DND-41 (cell line): ENCODE data around the gene RIPOR3.

Experiments used
- ATAC-seq: fragments of 200-7000 bp; cut with Tn5 transposase; 3 replicates; pipeline ENCODE4 v1.9.1; 2021; ENCODE audit warnings: low read depth; ENCODE audit not compliant: insufficient read depth
- DNase-seq: peaks from one replicate; pipeline ENCODE4 v3.0.0-alpha.2; 2020
- H2AFZ ChIP-seq: 2 replicates; pipeline ENCODE4 v1.6.0; 2012; ENCODE audit warnings: low read depth, low read length
- H3K27ac ChIP-seq: 2 replicates; pipeline ENCODE4 v1.5.1; 2012; ENCODE audit warnings: low read length, inconsistent platforms
- H3K27me3 ChIP-seq: fragments of 200-600 bp; sonication (generic); 2 replicates; pipeline ENCODE4 v1.6.0; 2012; ENCODE audit warnings: low read length, mild to moderate bottlenecking, inconsistent platforms; ENCODE audit not compliant: insufficient read depth, poor library complexity
- H3K36me3 ChIP-seq: 2 replicates; pipeline ENCODE4 v1.5.1; 2012; ENCODE audit warnings: low read length, inconsistent platforms; ENCODE audit not compliant: insufficient read depth
- H3K4me1 ChIP-seq: 2 replicates; pipeline ENCODE4 v1.5.1; 2012; ENCODE audit warnings: mild to moderate bottlenecking, low read length; ENCODE audit not compliant: insufficient read depth
- H3K4me2 ChIP-seq: 2 replicates; pipeline ENCODE4 v1.6.0; 2012; ENCODE audit warnings: mild to moderate bottlenecking, moderate library complexity, low read length, inconsistent platforms; ENCODE audit not compliant: insufficient read depth
- H3K4me3 ChIP-seq, 2 experiments: fragments of 200-600 bp in 1 of 2; shearing (Covaris generic) in 1 of 2; 2 replicates each; pipeline ENCODE4 v1.5.1; 2012 to 2016; ENCODE audit warnings: inconsistent platforms in 2 of 2, low read length in 2 of 2, mild to moderate bottlenecking in 2 of 2, low read depth in 1 of 2, moderate library complexity in 1 of 2
- H3K79me2 ChIP-seq: 2 replicates; pipeline ENCODE4 v1.6.0; 2012; ENCODE audit warnings: low read length, inconsistent platforms; ENCODE audit not compliant: insufficient read depth
- H3K9ac ChIP-seq: 2 replicates; pipeline ENCODE4 v1.6.0; 2012; ENCODE audit warnings: low read depth, mild to moderate bottlenecking, inconsistent platforms, low read length, moderate library complexity
- H3K9me3 ChIP-seq: 2 replicates; pipeline ENCODE4 v1.5.1; 2012; ENCODE audit warnings: low read length, moderate library complexity, mild to moderate bottlenecking, inconsistent platforms; ENCODE audit not compliant: insufficient read depth, severe bottlenecking
- H4K20me1 ChIP-seq: 2 replicates; pipeline ENCODE4 v1.6.0; 2012; ENCODE audit warnings: low read length; ENCODE audit not compliant: insufficient read depth
- CTCF ChIP-seq: IDR thresholded peaks from 2 replicates; pipeline ENCODE4 v1.5.1; 2012; ENCODE audit warnings: borderline replicate concordance, low read length, moderate library complexity, mild to moderate bottlenecking; ENCODE audit not compliant: poor library complexity, severe bottlenecking; ENCODE audit errors: extremely low read depth
- EZH2 ChIP-seq: IDR thresholded peaks from 3 replicates; pipeline ENCODE4 v1.6.1; 2012; ENCODE audit warnings: borderline replicate concordance, low read depth, mild to moderate bottlenecking, moderate library complexity, low read length, inconsistent platforms; ENCODE audit not compliant: severe bottlenecking

RIPOR3 gene

GRCh38 chr20:50590348-50590664 lies 101.0 kb downstream of the RIPOR3 start:
- no peaks in the 10 kb centered on the region for H3K79me2 ChIP-seq
- H3K4me3 ChIP-seq: no peak overlapping the region
- H3K9me3 ChIP-seq: no peaks in the 10 kb centered on the region
- peaks cover 15% of the 10 kb centered on the region for H3K36me3 ChIP-seq
- no peaks in the 10 kb centered on the region for H3K27me3 ChIP-seq
- H3K4me1 ChIP-seq: no peaks in the 10 kb centered on the region
- ATAC-seq (no peak), DNase-seq (no peak)
- H3K27ac ChIP-seq: no peak overlapping the region
- H3K9ac ChIP-seq: no peak overlapping the region
- no peak overlapping the region for H2AFZ ChIP-seq
- no peak overlapping the region for H3K4me2 ChIP-seq
- no peak for TF ChIP-seq CTCF
- no peak for TF ChIP-seq EZH2
- H4K20me1 ChIP-seq: peaks cover 10% of the 10 kb centered on the region; the same call in 1 of the 2 replicates

- Histone ChIP-seq H2AFZ (no peak overlapping the region), H3K4me1 (no peaks in the 10 kb centered on the region), H3K27ac (no peak overlapping the region), H4K20me1 (peaks cover 10% of the 10 kb centered on the region; the same call in 1 of the 2 replicates), H3K27me3 (no peaks in the 10 kb centered on the region), H3K9ac (no peak overlapping the region), H3K4me3 (no peak overlapping the region), H3K4me2 (no peak overlapping the region), H3K36me3 (peaks cover 21% of the 10 kb centered on the region), H3K9me3 (no peaks in the 10 kb centered on the region), H3K79me2 (no peaks in the 10 kb centered on the region)
- TF ChIP-seq CTCF (no peak), EZH2 (no peak)
- no peak for DNase-seq
- no peak for ATAC-seq
These were observed 101.6 kb downstream of the RIPOR3 start for GRCh38 chr20:50589548-50590347.

- ATAC-seq (peak; percentile 81), DNase-seq (peak; percentile 77)
- TF ChIP-seq EZH2: no peak
- peak; percentile 100 for TF ChIP-seq CTCF
- H3K9ac ChIP-seq: no peak overlapping the region
- H3K4me2 ChIP-seq: no peak overlapping the region
- H3K79me2 ChIP-seq: no peaks in the 10 kb centered on the region
- no peaks in the 10 kb centered on the region for H3K9me3 ChIP-seq
- H4K20me1 ChIP-seq: peaks cover 7% of the 10 kb centered on the region; the same call in 1 of the 2 replicates
- no peaks in the 10 kb centered on the region for H3K4me1 ChIP-seq
- H3K36me3 ChIP-seq: peaks cover 33% of the 10 kb centered on the region
- H3K27ac ChIP-seq: no peak overlapping the region
- no peak overlapping the region for H2AFZ ChIP-seq
- no peak overlapping the region for H3K4me3 ChIP-seq
- no peaks in the 10 kb centered on the region for H3K27me3 ChIP-seq
These were observed 103.2 kb downstream of the RIPOR3 start for GRCh38 chr20:50588034-50588736.
